HEK293 (cell line): Measurements from ENCODE around the gene CD81.

Source experiments
- CTCF ChIA-PET: fragments of 350-600 bp; formaldehyde crosslinking; extraction: SDS; loops from one replicate; lab custom pipeline; 2021; ENCODE audit warnings: antibody characterized with exemption; lab: Yijun Ruan, JAX
- POLR2A ChIA-PET: fragments of 300-600 bp; formaldehyde crosslinking; extraction: SDS; loops from one replicate; lab custom pipeline; 2020; ENCODE audit warnings: antibody characterized with exemption, inconsistent platforms; lab: Yijun Ruan, JAX
- H3K27ac ChIP-seq: fragments of 200-500 bp; sonication (Bioruptor generic); 2 replicates; pipeline ENCODE4 v1.5.1; 2014; ENCODE audit warnings: low read depth, low read length, control low read depth, inconsistent platforms; ENCODE audit errors: extremely low read depth
- H3K36me3 ChIP-seq, 2 experiments: fragments of 200-500 bp in 1 of 2; sonication (Bioruptor generic) in 1 of 2; 1 replicate in 1 of 2; 2 replicates in 1 of 2; pipeline ENCODE4 v1.5.1; 2014 to 2017; ENCODE audit warnings: inconsistent platforms in 2 of 2, low read length in 2 of 2; ENCODE audit not compliant: control insufficient read depth in 2 of 2, insufficient read depth in 1 of 2
- H3K4me1 ChIP-seq: fragments of 200-500 bp; sonication (Bioruptor generic); 2 replicates; pipeline ENCODE4 v1.5.1; 2014; ENCODE audit warnings: mild to moderate bottlenecking, low read length, inconsistent platforms; ENCODE audit not compliant: control insufficient read depth, insufficient read depth
- H3K4me3 ChIP-seq: 2 replicates; pipeline ENCODE4 v1.5.1; 2011; ENCODE audit warnings: low read depth, mild to moderate bottlenecking, control low read depth, low read length, moderate library complexity
- H3K9me3 ChIP-seq: fragments of 200-500 bp; sonication (Bioruptor generic); 2 replicates; pipeline ENCODE4 v1.5.1; 2014; ENCODE audit warnings: low read depth, low read length, inconsistent platforms; ENCODE audit not compliant: control insufficient read depth, insufficient read depth
- GFI1B ChIP-seq: fragments of 450-650 bp; formaldehyde crosslinking; IDR thresholded peaks from 2 replicates; pipeline ENCODE4 v1.5.1; 2016; ENCODE audit warnings: missing biosample characterization, missing genetic modification characterization
- GLIS1 ChIP-seq: fragments of 450-650 bp; formaldehyde crosslinking; IDR thresholded peaks from 2 replicates; pipeline ENCODE4 v1.5.1; 2016; ENCODE audit warnings: missing biosample characterization, missing genetic modification characterization
- SP7 ChIP-seq: fragments of 450-650 bp; formaldehyde crosslinking; IDR thresholded peaks from 2 replicates; pipeline ENCODE4 v1.5.1; 2016; ENCODE audit warnings: missing biosample characterization, missing genetic modification characterization
- ZBTB17 ChIP-seq: fragments of 450-650 bp; formaldehyde crosslinking; IDR thresholded peaks from 2 replicates; pipeline ENCODE4 v1.5.1; 2016; ENCODE audit warnings: missing biosample characterization, missing genetic modification characterization
- ZNF16 ChIP-seq: fragments of 450-650 bp; formaldehyde crosslinking; IDR thresholded peaks from 2 replicates; pipeline ENCODE4 v1.5.1; 2016; ENCODE audit warnings: low read depth, missing biosample characterization, missing genetic modification characterization
- ZNF501 ChIP-seq: fragments of 450-650 bp; formaldehyde crosslinking; IDR thresholded peaks from 2 replicates; pipeline ENCODE4 v1.5.1; 2016; ENCODE audit warnings: missing biosample characterization, missing genetic modification characterization
- ZNF521 ChIP-seq: fragments of 450-650 bp; formaldehyde crosslinking; IDR thresholded peaks from 2 replicates; pipeline ENCODE4 v1.5.1; 2017; ENCODE audit warnings: missing biosample characterization, mild to moderate bottlenecking, missing genetic modification characterization
- ZNF621 ChIP-seq: fragments of 450-650 bp; formaldehyde crosslinking; IDR thresholded peaks from 2 replicates; pipeline ENCODE4 v1.5.1; 2017; ENCODE audit warnings: missing biosample characterization, missing genetic modification characterization
- ZNF654 ChIP-seq: fragments of 450-650 bp; formaldehyde crosslinking; IDR thresholded peaks from 2 replicates; pipeline ENCODE4 v1.5.1; 2016; ENCODE audit warnings: low read depth, missing biosample characterization, missing genetic modification characterization
- ZNF768 ChIP-seq: fragments of 450-650 bp; formaldehyde crosslinking; IDR thresholded peaks from 2 replicates; pipeline ENCODE4 v1.5.1; 2018; ENCODE audit warnings: missing biosample characterization, mild to moderate bottlenecking, missing genetic modification characterization
- TF ChIP-seq, protein P1 (sequence below): fragments of 450-650 bp; formaldehyde crosslinking; IDR thresholded peaks from 2 replicates; pipeline ENCODE4 v1.5.1; 2016; ENCODE audit warnings: missing biosample characterization, missing genetic modification characterization
- TF ChIP-seq, protein P2 (sequence below): fragments of 450-650 bp; formaldehyde crosslinking; IDR thresholded peaks from 2 replicates; pipeline ENCODE4 v1.5.1; 2016; ENCODE audit warnings: missing biosample characterization, missing genetic modification characterization
- TF ChIP-seq, protein P3 (sequence below): fragments of 450-650 bp; formaldehyde crosslinking; IDR thresholded peaks from 2 replicates; pipeline ENCODE4 v1.5.1; 2017; ENCODE audit warnings: missing biosample characterization, mild to moderate bottlenecking, missing genetic modification characterization, moderate library complexity
- TF ChIP-seq, protein P4 (sequence below): fragments of 450-650 bp; formaldehyde crosslinking; IDR thresholded peaks from 2 replicates; pipeline ENCODE4; 2016; ENCODE audit warnings: missing biosample characterization, missing genetic modification characterization
- TF ChIP-seq, protein P5 (sequence below): fragments of 450-650 bp; IDR thresholded peaks from 2 replicates; pipeline ENCODE4 v1.5.1; 2018; ENCODE audit warnings: missing biosample characterization, missing genetic modification characterization
- TF ChIP-seq, protein P6 (sequence below): fragments of 450-650 bp; formaldehyde crosslinking; IDR thresholded peaks from 2 replicates; pipeline ENCODE4 v1.5.1; 2016; ENCODE audit warnings: missing biosample characterization, missing genetic modification characterization, borderline replicate concordance
- TF ChIP-seq, protein P7 (sequence below): fragments of 450-650 bp; formaldehyde crosslinking; IDR thresholded peaks from 2 replicates; pipeline ENCODE4 v1.5.1; 2017; ENCODE audit warnings: missing biosample characterization, missing genetic modification characterization
- TF ChIP-seq, protein P8 (sequence below): fragments of 450-650 bp; formaldehyde crosslinking; IDR thresholded peaks from 2 replicates; pipeline ENCODE4 v1.5.1; 2017; ENCODE audit warnings: missing biosample characterization, missing genetic modification characterization
- TF ChIP-seq, protein P9 (sequence below): fragments of 450-650 bp; formaldehyde crosslinking; IDR thresholded peaks from 2 replicates; pipeline ENCODE4 v1.5.1; 2016; ENCODE audit warnings: missing biosample characterization, missing genetic modification characterization

The CD81 gene

DNA sequence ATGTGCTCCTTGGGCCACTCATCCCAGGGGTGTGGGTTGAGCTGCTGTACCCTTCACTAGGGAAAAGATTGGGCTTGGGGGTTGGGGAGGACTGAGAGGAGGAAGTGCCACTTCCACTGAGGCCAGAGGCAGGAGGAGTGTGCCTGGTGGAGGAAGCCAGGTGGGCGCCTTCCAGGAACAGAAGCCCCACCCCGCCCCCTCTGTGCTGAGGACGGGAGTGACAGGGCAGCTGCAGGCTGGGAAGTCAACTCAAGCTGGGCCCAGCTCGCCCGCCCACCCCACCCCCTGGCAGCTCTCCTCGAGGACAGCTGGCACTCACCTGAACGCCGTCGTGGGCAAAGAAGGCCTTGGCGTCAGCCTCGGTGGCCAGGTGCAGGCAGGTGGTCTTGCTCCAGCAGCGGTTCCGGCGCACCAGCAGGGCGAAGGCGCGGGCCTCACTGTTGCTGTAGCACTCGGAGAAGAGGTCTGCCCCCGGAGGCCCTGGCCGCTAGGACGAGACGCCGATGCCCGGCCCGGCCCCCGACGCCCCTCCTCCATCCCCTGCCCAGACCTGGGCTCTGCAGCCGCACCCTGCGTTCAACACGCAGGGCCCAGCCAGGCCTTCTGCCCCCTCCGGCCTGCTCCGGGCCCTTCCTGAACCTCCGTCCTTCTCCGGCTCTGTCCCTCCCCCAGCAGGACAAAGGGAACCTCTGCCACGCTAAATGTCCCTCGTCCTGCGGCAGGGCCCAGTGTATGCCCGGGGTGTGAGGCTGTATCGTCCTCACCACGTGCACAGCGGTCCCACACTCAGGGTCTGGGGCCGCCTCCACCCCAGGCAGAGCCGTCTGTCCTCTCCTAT lies 36.9 kb downstream of the CD81 start:
- ChIA-PET CTCF (interaction anchor here (0.9 kb wide), 1 partner anchor 109 kb away, joined by 3 read pairs; no protein-coding TSS in a partner anchor), POLR2A (interaction anchor here (0.5 kb wide), 1 partner anchor 14 kb away, joined by 3 read pairs; the partner anchor contains the start of gene TSSC4)
- no peaks in the 10 kb centered on the region for H3K36me3 ChIP-seq
- TF ChIP-seq ZNF621 (no peak), ZNF501 (no peak), ZNF521 (tag by site-specific recombination) (no peak), ZNF768 (tag by site-specific recombination) (no peak), ZBTB17 (tag by site-specific recombination) (no peak), GFI1B (tag by site-specific recombination) (no peak), GLIS1 (tag by site-specific recombination) (no peak), ZNF16 (tag by site-specific recombination) (no peak), SP7 (no peak), ZNF654 (tag by site-specific recombination) (no peak)
- TF ChIP-seq, protein P1, sequence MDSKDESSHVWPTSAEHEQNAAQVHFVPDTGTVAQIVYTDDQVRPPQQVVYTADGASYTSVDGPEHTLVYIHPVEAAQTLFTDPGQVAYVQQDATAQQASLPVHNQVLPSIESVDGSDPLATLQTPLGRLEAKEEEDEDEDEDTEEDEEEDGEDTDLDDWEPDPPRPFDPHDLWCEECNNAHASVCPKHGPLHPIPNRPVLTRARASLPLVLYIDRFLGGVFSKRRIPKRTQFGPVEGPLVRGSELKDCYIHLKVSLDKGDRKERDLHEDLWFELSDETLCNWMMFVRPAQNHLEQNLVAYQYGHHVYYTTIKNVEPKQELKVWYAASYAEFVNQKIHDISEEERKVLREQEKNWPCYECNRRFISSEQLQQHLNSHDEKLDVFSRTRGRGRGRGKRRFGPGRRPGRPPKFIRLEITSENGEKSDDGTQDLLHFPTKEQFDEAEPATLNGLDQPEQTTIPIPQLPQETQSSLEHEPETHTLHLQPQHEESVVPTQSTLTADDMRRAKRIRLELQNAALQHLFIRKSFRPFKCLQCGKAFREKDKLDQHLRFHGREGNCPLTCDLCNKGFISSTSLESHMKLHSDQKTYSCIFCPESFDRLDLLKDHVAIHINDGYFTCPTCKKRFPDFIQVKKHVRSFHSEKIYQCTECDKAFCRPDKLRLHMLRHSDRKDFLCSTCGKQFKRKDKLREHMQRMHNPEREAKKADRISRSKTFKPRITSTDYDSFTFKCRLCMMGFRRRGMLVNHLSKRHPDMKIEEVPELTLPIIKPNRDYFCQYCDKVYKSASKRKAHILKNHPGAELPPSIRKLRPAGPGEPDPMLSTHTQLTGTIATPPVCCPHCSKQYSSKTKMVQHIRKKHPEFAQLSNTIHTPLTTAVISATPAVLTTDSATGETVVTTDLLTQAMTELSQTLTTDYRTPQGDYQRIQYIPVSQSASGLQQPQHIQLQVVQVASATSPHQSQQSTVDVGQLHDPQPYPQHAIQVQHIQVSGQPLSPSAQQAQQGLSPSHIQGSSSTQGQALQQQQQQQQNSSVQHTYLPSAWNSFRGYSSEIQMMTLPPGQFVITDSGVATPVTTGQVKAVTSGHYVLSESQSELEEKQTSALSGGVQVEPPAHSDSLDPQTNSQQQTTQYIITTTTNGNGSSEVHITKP (tag by site-specific recombination): no peak
- TF ChIP-seq, protein P2, sequence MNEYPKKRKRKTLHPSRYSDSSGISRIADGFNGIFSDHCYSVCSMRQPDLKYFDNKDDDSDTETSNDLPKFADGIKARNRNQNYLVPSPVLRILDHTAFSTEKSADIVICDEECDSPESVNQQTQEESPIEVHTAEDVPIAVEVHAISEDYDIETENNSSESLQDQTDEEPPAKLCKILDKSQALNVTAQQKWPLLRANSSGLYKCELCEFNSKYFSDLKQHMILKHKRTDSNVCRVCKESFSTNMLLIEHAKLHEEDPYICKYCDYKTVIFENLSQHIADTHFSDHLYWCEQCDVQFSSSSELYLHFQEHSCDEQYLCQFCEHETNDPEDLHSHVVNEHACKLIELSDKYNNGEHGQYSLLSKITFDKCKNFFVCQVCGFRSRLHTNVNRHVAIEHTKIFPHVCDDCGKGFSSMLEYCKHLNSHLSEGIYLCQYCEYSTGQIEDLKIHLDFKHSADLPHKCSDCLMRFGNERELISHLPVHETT: no peak
- TF ChIP-seq, protein P3, sequence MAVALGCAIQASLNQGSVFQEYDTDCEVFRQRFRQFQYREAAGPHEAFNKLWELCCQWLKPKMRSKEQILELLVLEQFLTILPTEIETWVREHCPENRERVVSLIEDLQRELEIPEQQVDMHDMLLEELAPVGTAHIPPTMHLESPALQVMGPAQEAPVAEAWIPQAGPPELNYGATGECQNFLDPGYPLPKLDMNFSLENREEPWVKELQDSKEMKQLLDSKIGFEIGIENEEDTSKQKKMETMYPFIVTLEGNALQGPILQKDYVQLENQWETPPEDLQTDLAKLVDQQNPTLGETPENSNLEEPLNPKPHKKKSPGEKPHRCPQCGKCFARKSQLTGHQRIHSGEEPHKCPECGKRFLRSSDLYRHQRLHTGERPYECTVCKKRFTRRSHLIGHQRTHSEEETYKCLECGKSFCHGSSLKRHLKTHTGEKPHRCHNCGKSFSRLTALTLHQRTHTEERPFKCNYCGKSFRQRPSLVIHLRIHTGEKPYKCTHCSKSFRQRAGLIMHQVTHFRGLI (tag by site-specific recombination): no peak
- TF ChIP-seq, protein P4, sequence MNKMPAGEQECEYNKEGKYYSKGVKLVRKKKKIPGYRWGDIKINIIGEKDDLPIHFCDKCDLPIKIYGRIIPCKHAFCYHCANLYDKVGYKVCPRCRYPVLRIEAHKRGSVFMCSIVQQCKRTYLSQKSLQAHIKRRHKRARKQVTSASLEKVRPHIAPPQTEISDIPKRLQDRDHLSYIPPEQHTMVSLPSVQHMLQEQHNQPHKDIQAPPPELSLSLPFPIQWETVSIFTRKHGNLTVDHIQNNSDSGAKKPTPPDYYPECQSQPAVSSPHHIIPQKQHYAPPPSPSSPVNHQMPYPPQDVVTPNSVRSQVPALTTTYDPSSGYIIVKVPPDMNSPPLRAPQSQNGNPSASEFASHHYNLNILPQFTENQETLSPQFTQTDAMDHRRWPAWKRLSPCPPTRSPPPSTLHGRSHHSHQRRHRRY (tag by site-specific recombination): no peak
- TF ChIP-seq, protein P5, sequence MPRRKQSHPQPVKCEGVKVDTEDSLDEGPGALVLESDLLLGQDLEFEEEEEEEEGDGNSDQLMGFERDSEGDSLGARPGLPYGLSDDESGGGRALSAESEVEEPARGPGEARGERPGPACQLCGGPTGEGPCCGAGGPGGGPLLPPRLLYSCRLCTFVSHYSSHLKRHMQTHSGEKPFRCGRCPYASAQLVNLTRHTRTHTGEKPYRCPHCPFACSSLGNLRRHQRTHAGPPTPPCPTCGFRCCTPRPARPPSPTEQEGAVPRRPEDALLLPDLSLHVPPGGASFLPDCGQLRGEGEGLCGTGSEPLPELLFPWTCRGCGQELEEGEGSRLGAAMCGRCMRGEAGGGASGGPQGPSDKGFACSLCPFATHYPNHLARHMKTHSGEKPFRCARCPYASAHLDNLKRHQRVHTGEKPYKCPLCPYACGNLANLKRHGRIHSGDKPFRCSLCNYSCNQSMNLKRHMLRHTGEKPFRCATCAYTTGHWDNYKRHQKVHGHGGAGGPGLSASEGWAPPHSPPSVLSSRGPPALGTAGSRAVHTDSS: no peak
- TF ChIP-seq, protein P6, sequence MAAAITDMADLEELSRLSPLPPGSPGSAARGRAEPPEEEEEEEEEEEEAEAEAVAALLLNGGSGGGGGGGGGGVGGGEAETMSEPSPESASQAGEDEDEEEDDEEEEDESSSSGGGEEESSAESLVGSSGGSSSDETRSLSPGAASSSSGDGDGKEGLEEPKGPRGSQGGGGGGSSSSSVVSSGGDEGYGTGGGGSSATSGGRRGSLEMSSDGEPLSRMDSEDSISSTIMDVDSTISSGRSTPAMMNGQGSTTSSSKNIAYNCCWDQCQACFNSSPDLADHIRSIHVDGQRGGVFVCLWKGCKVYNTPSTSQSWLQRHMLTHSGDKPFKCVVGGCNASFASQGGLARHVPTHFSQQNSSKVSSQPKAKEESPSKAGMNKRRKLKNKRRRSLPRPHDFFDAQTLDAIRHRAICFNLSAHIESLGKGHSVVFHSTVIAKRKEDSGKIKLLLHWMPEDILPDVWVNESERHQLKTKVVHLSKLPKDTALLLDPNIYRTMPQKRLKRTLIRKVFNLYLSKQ (tag by site-specific recombination): no peak
- TF ChIP-seq, protein P7, sequence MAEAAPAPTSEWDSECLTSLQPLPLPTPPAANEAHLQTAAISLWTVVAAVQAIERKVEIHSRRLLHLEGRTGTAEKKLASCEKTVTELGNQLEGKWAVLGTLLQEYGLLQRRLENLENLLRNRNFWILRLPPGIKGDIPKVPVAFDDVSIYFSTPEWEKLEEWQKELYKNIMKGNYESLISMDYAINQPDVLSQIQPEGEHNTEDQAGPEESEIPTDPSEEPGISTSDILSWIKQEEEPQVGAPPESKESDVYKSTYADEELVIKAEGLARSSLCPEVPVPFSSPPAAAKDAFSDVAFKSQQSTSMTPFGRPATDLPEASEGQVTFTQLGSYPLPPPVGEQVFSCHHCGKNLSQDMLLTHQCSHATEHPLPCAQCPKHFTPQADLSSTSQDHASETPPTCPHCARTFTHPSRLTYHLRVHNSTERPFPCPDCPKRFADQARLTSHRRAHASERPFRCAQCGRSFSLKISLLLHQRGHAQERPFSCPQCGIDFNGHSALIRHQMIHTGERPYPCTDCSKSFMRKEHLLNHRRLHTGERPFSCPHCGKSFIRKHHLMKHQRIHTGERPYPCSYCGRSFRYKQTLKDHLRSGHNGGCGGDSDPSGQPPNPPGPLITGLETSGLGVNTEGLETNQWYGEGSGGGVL (tag by site-specific recombination): no peak
- TF ChIP-seq, protein P8, sequence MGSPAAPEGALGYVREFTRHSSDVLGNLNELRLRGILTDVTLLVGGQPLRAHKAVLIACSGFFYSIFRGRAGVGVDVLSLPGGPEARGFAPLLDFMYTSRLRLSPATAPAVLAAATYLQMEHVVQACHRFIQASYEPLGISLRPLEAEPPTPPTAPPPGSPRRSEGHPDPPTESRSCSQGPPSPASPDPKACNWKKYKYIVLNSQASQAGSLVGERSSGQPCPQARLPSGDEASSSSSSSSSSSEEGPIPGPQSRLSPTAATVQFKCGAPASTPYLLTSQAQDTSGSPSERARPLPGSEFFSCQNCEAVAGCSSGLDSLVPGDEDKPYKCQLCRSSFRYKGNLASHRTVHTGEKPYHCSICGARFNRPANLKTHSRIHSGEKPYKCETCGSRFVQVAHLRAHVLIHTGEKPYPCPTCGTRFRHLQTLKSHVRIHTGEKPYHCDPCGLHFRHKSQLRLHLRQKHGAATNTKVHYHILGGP (tag by site-specific recombination): no peak
- TF ChIP-seq, protein P9, sequence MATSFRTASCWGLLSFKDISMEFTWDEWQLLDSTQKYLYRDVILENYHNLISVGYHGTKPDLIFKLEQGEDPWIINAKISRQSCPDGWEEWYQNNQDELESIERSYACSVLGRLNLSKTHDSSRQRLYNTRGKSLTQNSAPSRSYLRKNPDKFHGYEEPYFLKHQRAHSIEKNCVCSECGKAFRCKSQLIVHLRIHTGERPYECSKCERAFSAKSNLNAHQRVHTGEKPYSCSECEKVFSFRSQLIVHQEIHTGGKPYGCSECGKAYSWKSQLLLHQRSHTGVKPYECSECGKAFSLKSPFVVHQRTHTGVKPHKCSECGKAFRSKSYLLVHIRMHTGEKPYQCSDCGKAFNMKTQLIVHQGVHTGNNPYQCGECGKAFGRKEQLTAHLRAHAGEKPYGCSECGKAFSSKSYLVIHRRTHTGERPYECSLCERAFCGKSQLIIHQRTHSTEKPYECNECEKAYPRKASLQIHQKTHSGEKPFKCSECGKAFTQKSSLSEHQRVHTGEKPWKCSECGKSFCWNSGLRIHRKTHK (tag by site-specific recombination): no peak
- H3K27ac ChIP-seq: no peak overlapping the region
- H3K4me3 ChIP-seq: no peak overlapping the region
- H3K4me1 ChIP-seq: no peaks in the 10 kb centered on the region
- no peaks in the 10 kb centered on the region for H3K9me3 ChIP-seq
